Gastroesophageal sphincter (tissue), 4 donors: Measurements from ENCODE around the gene SFXN2. TPM values are rescaled to one million over a fixed set of nuclear protein-coding genes. Genes with fewer than 3 reads are reported as not detected.
"Not testable (repeated sequence)": the region's sequence is repeated elsewhere in the genome, so short reads cannot be mapped to it uniquely, and the experiment has no call there.

Source experiments
- ATAC-seq: fragments of 150-250 bp; one replicate; pipeline ENCODE4 v1.9.1; 2016; ENCODE audit warnings: mild to moderate bottlenecking, moderate library complexity
- H3K27ac ChIP-seq, 4 donors: fragments of 200-600 bp; sonication (generic) in 3 of 4; 1 replicate in 3 of 4; 2 replicates in 1 of 4; pipeline ENCODE4 v1.5.1; 2016 to 2019
- H3K27me3 ChIP-seq: fragments of 200-600 bp; sonication (generic); one replicate; pipeline ENCODE4 v1.5.1; 2019
- H3K36me3 ChIP-seq, 2 donors: fragments of 200-600 bp; sonication (generic); one replicate each; pipeline ENCODE4 v1.5.1; 2019; ENCODE audit warnings: control low read depth in 1 of 2
- H3K4me1 ChIP-seq, 3 donors: fragments of 200-600 bp; sonication (generic); 1 replicate in 2 of 3; 2 replicates in 1 of 3; pipeline ENCODE4 v1.5.1; 2016 to 2019; ENCODE audit warnings: control low read depth in 2 of 3
- H3K4me3 ChIP-seq, 2 donors: fragments of 200-600 bp; sonication (generic); one replicate each; pipeline ENCODE4 v1.5.1; 2019; ENCODE audit warnings: mild to moderate bottlenecking in 1 of 2, moderate library complexity in 1 of 2
- H3K9me3 ChIP-seq, 3 donors: fragments of 200-600 bp; sonication (generic); one replicate each; pipeline ENCODE4 v1.5.1; 2017 to 2019; ENCODE audit warnings: control low read depth in 2 of 3
- EP300 ChIP-seq: sonication (generic); formaldehyde crosslinking; IDR thresholded peaks from one replicate; pipeline ENCODE4 v1.6.1; 2017; ENCODE audit warnings: antibody characterized with exemption, mild to moderate bottlenecking
- POLR2A ChIP-seq, 2 donors: fragments of 450-650 bp; IDR thresholded peaks; one replicate each; pipeline ENCODE4 v1.6.1; 2017; ENCODE audit warnings: antibody characterized with exemption in 2 of 2, mild to moderate bottlenecking in 2 of 2, moderate library complexity in 1 of 2
- POLR2AphosphoS5 ChIP-seq: sonication (generic); formaldehyde crosslinking; IDR thresholded peaks from one replicate; pipeline ENCODE4 v1.6.1; 2017; ENCODE audit warnings: antibody characterized with exemption
- WGBS, 2 donors: methylation state at CpG; one replicate each; pipeline ENCODE4 v1.1.5; 2018; ENCODE audit warnings: low coverage in 1 of 2; 5-methylcytosine and 5-hydroxymethylcytosine counted together
- total RNA-seq, 4 donors: library from RNA; depleted of rRNA; stranded (reverse); fragments of >200 nt; gene quantifications; one replicate each; pipeline ENCODE4 v1.1.0, GENCODE V29; 2016
- TF ChIP-seq, protein P1 (sequence below), 4 experiments: fragments of 200-600 bp in 2 of 4; fragments of 450-650 bp in 2 of 4; sonication (generic) in 1 of 4; IDR thresholded peaks; one replicate each; pipeline ENCODE4 v1.5.1; 2017 to 2019; ENCODE audit warnings: antibody characterized with exemption in 4 of 4, mild to moderate bottlenecking in 2 of 4, moderate library complexity in 2 of 4

The SFXN2 gene
- total RNA-seq, 4 donors from 2014 or later: 0.45 to 3.2 (median 1.2) TPM

DNA sequence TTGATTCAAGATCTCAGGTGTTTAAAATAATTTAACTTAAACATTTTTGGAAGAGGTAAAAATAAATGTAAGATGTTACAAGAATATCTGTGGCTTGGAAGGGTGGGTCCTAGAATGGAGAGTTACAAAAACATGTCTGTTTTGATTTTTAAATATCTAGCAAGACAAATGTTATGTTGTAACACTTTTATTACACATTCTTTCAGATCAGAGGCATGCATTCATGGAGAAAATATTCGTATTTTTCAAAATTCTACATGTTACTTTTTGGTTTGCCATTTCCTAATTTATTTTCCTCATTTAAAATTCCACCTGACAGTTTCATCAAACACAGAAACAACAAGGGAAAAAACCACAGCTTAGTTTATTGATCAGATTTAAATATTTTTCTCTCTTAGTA, 39.3 kb downstream of the SFXN2 start:
- TF ChIP-seq POLR2AphosphoS5: no peak
- no peak for TF ChIP-seq POLR2A (IDR thresholded peaks at IDR 0.05)
- no peak for TF ChIP-seq EP300
- TF ChIP-seq, protein P1, sequence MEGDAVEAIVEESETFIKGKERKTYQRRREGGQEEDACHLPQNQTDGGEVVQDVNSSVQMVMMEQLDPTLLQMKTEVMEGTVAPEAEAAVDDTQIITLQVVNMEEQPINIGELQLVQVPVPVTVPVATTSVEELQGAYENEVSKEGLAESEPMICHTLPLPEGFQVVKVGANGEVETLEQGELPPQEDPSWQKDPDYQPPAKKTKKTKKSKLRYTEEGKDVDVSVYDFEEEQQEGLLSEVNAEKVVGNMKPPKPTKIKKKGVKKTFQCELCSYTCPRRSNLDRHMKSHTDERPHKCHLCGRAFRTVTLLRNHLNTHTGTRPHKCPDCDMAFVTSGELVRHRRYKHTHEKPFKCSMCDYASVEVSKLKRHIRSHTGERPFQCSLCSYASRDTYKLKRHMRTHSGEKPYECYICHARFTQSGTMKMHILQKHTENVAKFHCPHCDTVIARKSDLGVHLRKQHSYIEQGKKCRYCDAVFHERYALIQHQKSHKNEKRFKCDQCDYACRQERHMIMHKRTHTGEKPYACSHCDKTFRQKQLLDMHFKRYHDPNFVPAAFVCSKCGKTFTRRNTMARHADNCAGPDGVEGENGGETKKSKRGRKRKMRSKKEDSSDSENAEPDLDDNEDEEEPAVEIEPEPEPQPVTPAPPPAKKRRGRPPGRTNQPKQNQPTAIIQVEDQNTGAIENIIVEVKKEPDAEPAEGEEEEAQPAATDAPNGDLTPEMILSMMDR (IDR thresholded peaks at IDR 0.05): no peak
- Histone ChIP-seq H3K4me1 (peaks cover 16 to 83% (median 24%) of the 10 kb centered on the region in 3 donors), H3K27me3 (no peaks in the 10 kb centered on the region), H3K9me3 (no peaks in the 10 kb centered on the region), H3K27ac (peak overlapping the region; percentile 82 to 96 (median 90)), H3K4me3 (no peak overlapping the region), H3K36me3 (no peaks in the 10 kb centered on the region)
- ATAC-seq: peak; percentile 44
- 32 to 56% methylated on average over 1 of the region's 1 CpG for WGBS, 2 donors

DNA sequence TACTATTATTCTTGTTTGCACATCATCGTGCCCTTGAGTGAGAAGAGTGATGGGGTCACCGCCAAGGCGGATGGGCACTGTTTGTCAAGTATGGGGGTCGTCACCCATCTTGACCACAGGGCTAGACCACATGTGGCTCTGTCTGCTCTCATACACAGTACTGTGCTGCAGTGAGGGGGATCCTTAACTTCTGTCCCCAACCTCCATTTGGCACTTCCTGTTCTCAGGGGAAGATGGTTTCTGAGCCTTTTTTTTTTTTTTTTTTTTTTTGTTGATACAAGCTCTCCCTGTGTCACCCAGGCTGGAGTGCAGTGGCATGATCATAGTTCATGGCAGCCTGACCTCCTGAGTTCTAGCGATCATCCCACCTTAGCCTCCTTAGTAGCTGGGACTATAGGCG, 42.9 kb downstream of the SFXN2 start:
- Histone ChIP-seq H3K36me3 (no peaks in the 10 kb centered on the region), H3K4me3 (no peak overlapping the region), H3K27me3 (no peaks in the 10 kb centered on the region), H3K4me1 (peaks cover 12 to 91% (median 17%) of the 10 kb centered on the region in 3 donors), H3K9me3 (no peaks in the 10 kb centered on the region), H3K27ac (peak overlapping the region in 2 of 4 donors; percentile 53 to 76)
- no peak for ATAC-seq
- TF ChIP-seq, protein P1 (IDR thresholded peaks at IDR 0.05): no peak
- TF ChIP-seq POLR2A (IDR thresholded peaks at IDR 0.05) (no peak), POLR2AphosphoS5 (no peak), EP300 (no peak)
- WGBS, 2 donors: 100% methylated on average over 1 to 2 of the region's 6 CpGs

DNA sequence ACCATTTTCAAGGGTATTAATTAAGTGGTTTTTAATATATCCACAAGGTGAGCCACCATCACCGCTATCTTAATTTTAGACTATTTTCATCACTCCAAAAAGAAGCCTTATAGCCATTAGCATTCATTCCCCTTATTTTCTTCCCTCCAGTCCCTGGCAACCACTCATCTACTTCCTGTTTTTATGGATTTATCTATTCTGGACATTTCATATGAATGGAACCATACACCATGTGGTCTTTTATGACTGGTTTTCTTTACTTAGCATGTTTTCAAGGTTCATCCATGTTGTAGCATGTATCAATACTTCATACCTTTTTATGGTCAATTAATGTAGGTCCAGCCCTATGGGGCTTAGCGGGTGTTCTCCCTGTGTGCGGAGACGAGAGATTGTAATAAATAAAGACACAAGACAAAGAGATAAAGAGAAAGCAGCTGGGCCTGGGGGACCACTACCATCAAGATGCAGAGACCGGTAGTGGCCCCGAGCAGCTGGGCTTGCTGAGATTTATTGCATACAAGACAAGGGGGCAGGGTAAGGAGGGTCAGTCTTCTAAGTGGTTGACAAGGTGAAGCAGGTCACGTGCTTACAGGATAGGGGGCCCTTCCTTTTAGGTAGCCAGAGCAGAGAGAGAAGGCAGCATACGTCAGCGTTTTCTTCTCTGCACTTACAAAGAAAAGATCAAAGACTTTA, 44.0 kb downstream of the SFXN2 start:
- Histone ChIP-seq H3K27ac (peak overlapping the region; percentile 72 to 79 (median 75)), H3K9me3 (no peaks in the 10 kb centered on the region), H3K36me3 (no peaks in the 10 kb centered on the region), H3K4me3 (peak overlapping the region in 1 of 2 donors; percentile 18), H3K27me3 (no peaks in the 10 kb centered on the region), H3K4me1 (peaks cover 5 to 91% (median 10%) of the 10 kb centered on the region in 3 donors)
- WGBS, 2 donors: 43 to 84% methylated on average over 5 to 9 of the region's 9 CpGs
- TF ChIP-seq POLR2A (IDR thresholded peaks at IDR 0.05) (no peak), EP300 (no peak), POLR2AphosphoS5 (no peak)
- TF ChIP-seq, protein P1 (IDR thresholded peaks at IDR 0.05): no peak
- ATAC-seq: no peak

DNA sequence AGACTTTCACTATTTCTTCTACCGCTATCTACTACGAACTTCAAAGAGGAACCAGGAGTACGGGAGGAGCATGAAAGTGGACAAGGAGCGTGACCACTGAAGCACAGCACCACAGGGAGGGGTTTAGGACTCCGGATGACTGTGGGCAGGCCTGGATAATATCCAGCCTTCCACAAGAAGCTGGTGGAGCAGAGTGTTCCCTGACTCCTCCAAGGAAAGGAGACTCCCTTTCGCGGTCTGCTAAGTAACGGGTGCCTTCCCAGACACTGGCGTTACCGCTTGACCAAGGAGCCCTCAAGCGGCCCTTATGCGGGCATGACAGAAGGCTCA, 44.5 kb downstream of the SFXN2 start:
- H3K9me3 ChIP-seq, ATAC-seq, H3K27me3 ChIP-seq, H3K36me3 ChIP-seq: not testable (repeated sequence)
- WGBS, 2 donors: 40 to 41% methylated on average over 2 to 10 of the region's 12 CpGs
- Histone ChIP-seq H3K4me1 (peaks cover 4 to 91% (median 7%) of the 10 kb centered on the region in 3 donors), H3K27ac (peak overlapping the region; percentile 72 to 79 (median 75)), H3K4me3 (peak overlapping the region in 1 of 2 donors; percentile 18)
- TF ChIP-seq POLR2A (IDR thresholded peaks at IDR 0.05) (peak in 1 of 2 donors; percentile 44), POLR2AphosphoS5 (peak; percentile 74)

DNA sequence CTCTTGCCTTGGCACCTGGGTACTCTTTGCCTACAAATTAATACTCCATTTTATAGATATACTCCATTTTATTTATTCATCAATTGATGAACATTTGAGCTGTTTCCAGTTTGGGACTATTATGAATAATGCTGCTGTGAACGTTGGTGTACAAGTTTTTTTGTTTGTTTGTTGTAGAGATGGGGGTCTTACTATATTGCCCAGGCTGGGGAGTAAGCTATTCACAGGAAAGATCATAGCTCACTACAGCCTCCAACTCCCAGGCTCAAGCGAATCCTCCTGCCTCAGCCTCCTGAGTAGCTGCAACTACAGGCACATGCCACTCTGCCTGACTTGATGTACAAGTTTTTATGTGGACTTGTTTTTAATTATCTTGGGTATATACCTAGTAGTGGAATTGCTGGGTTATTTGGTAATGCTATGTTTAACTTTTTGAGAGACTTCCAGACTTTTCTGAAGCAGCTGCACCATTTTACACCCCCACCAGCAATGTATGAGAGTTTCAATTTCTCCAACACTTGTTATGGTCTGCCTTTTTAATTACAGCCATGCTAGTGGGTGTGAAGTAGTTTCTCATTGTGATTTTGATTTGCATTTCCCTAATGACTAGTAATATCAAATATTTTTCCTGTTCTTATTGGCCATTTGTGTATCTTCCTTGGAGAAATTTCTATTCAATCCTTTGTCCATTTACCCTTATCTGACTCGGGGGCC, 45.2 kb downstream of the SFXN2 start:
- H3K4me1 ChIP-seq: peaks cover 0 to 91% (median 3%) of the 10 kb centered on the region in 3 donors
- no peaks in the 10 kb centered on the region for H3K9me3 ChIP-seq
- TF ChIP-seq POLR2A (IDR thresholded peaks at IDR 0.05) (no peak), POLR2AphosphoS5 (no peak), EP300 (no peak)
- TF ChIP-seq, protein P1 (IDR thresholded peaks at IDR 0.05): no peak
- no peaks in the 10 kb centered on the region for H3K36me3 ChIP-seq
- H3K27me3 ChIP-seq: no peaks in the 10 kb centered on the region
- 88 to 100% methylated on average over 1 to 3 of the region's 3 CpGs for WGBS, 2 donors
- peak overlapping the region; percentile 14 to 79 (median 75) for H3K27ac ChIP-seq
- no peak for ATAC-seq
- H3K4me3 ChIP-seq: no peak overlapping the region
